ENCODE results near the gene DCC. TPM values are rescaled to one million over a fixed set of nuclear protein-coding genes. Genes with fewer than 3 reads are reported as not detected.

DCC gene
- total RNA-seq, 1 experiment from 2014 or later: 0.72 TPM

DNA sequence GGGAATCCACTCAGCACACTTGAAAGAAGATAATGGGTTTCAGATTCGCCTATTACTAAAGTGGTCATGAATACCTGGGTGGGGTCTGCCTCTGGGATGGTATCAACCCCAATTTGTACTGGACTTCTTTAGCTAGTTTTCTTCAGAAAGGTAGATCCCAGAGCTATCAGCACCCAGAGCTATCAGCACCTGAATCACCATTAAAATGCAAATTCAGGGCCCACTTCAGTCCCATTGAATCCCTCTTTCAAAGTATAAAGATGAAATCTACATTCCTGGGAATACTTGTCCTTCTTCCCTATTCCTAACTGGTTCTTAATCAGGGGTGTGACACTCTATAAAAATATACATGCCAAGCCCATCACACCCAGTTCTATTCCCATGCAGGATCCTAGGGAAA is 914.3 kb downstream of the DCC start (continued):
- TF ChIP-seq, protein P1, sequence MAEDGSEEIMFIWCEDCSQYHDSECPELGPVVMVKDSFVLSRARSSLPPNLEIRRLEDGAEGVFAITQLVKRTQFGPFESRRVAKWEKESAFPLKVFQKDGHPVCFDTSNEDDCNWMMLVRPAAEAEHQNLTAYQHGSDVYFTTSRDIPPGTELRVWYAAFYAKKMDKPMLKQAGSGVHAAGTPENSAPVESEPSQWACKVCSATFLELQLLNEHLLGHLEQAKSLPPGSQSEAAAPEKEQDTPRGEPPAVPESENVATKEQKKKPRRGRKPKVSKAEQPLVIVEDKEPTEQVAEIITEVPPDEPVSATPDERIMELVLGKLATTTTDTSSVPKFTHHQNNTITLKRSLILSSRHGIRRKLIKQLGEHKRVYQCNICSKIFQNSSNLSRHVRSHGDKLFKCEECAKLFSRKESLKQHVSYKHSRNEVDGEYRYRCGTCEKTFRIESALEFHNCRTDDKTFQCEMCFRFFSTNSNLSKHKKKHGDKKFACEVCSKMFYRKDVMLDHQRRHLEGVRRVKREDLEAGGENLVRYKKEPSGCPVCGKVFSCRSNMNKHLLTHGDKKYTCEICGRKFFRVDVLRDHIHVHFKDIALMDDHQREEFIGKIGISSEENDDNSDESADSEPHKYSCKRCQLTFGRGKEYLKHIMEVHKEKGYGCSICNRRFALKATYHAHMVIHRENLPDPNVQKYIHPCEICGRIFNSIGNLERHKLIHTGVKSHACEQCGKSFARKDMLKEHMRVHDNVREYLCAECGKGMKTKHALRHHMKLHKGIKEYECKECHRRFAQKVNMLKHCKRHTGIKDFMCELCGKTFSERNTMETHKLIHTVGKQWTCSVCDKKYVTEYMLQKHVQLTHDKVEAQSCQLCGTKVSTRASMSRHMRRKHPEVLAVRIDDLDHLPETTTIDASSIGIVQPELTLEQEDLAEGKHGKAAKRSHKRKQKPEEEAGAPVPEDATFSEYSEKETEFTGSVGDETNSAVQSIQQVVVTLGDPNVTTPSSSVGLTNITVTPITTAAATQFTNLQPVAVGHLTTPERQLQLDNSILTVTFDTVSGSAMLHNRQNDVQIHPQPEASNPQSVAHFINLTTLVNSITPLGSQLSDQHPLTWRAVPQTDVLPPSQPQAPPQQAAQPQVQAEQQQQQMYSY (CRISPR knock-in tag; IDR thresholded peaks at IDR 0.05): no peak
- no peak for TF ChIP-seq OVOL2 (CRISPR knock-in tag; IDR thresholded peaks at IDR 0.05; ENCODE audit: borderline replicate concordance)
- TF ChIP-seq, protein P2, sequence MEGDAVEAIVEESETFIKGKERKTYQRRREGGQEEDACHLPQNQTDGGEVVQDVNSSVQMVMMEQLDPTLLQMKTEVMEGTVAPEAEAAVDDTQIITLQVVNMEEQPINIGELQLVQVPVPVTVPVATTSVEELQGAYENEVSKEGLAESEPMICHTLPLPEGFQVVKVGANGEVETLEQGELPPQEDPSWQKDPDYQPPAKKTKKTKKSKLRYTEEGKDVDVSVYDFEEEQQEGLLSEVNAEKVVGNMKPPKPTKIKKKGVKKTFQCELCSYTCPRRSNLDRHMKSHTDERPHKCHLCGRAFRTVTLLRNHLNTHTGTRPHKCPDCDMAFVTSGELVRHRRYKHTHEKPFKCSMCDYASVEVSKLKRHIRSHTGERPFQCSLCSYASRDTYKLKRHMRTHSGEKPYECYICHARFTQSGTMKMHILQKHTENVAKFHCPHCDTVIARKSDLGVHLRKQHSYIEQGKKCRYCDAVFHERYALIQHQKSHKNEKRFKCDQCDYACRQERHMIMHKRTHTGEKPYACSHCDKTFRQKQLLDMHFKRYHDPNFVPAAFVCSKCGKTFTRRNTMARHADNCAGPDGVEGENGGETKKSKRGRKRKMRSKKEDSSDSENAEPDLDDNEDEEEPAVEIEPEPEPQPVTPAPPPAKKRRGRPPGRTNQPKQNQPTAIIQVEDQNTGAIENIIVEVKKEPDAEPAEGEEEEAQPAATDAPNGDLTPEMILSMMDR (IDR thresholded peaks at IDR 0.05): no peak
- TF ChIP-seq, protein P3, sequence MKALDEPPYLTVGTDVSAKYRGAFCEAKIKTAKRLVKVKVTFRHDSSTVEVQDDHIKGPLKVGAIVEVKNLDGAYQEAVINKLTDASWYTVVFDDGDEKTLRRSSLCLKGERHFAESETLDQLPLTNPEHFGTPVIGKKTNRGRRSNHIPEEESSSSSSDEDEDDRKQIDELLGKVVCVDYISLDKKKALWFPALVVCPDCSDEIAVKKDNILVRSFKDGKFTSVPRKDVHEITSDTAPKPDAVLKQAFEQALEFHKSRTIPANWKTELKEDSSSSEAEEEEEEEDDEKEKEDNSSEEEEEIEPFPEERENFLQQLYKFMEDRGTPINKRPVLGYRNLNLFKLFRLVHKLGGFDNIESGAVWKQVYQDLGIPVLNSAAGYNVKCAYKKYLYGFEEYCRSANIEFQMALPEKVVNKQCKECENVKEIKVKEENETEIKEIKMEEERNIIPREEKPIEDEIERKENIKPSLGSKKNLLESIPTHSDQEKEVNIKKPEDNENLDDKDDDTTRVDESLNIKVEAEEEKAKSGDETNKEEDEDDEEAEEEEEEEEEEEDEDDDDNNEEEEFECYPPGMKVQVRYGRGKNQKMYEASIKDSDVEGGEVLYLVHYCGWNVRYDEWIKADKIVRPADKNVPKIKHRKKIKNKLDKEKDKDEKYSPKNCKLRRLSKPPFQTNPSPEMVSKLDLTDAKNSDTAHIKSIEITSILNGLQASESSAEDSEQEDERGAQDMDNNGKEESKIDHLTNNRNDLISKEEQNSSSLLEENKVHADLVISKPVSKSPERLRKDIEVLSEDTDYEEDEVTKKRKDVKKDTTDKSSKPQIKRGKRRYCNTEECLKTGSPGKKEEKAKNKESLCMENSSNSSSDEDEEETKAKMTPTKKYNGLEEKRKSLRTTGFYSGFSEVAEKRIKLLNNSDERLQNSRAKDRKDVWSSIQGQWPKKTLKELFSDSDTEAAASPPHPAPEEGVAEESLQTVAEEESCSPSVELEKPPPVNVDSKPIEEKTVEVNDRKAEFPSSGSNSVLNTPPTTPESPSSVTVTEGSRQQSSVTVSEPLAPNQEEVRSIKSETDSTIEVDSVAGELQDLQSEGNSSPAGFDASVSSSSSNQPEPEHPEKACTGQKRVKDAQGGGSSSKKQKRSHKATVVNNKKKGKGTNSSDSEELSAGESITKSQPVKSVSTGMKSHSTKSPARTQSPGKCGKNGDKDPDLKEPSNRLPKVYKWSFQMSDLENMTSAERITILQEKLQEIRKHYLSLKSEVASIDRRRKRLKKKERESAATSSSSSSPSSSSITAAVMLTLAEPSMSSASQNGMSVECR (CRISPR knock-in tag; IDR thresholded peaks at IDR 0.05; ENCODE audit: borderline replicate concordance): no peak
- no peak for TF ChIP-seq CREB1 (CRISPR knock-in tag; IDR thresholded peaks at IDR 0.05)
- no peak for TF ChIP-seq PRRX2 (CRISPR knock-in tag; IDR thresholded peaks at IDR 0.05)
- TF ChIP-seq, protein P4, sequence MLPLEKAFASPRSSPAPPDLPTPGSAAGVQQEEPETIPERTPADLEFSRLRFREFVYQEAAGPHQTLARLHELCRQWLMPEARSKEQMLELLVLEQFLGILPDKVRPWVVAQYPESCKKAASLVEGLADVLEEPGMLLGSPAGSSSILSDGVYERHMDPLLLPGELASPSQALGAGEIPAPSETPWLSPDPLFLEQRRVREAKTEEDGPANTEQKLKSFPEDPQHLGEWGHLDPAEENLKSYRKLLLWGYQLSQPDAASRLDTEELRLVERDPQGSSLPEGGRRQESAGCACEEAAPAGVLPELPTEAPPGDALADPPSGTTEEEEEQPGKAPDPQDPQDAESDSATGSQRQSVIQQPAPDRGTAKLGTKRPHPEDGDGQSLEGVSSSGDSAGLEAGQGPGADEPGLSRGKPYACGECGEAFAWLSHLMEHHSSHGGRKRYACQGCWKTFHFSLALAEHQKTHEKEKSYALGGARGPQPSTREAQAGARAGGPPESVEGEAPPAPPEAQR (CRISPR knock-in tag; IDR thresholded peaks at IDR 0.05): no peak
- TF ChIP-seq, protein P5, sequence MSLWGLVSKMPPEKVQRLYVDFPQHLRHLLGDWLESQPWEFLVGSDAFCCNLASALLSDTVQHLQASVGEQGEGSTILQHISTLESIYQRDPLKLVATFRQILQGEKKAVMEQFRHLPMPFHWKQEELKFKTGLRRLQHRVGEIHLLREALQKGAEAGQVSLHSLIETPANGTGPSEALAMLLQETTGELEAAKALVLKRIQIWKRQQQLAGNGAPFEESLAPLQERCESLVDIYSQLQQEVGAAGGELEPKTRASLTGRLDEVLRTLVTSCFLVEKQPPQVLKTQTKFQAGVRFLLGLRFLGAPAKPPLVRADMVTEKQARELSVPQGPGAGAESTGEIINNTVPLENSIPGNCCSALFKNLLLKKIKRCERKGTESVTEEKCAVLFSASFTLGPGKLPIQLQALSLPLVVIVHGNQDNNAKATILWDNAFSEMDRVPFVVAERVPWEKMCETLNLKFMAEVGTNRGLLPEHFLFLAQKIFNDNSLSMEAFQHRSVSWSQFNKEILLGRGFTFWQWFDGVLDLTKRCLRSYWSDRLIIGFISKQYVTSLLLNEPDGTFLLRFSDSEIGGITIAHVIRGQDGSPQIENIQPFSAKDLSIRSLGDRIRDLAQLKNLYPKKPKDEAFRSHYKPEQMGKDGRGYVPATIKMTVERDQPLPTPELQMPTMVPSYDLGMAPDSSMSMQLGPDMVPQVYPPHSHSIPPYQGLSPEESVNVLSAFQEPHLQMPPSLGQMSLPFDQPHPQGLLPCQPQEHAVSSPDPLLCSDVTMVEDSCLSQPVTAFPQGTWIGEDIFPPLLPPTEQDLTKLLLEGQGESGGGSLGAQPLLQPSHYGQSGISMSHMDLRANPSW (CRISPR knock-in tag; conservative IDR thresholded peaks at IDR 0.05; ENCODE audit: low read depth): no peak
- TF ChIP-seq TEAD1 (CRISPR knock-in tag; IDR thresholded peaks at IDR 0.05): no peak
- TF ChIP-seq, protein P6, sequence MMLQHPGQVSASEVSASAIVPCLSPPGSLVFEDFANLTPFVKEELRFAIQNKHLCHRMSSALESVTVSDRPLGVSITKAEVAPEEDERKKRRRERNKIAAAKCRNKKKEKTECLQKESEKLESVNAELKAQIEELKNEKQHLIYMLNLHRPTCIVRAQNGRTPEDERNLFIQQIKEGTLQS (CRISPR knock-in tag; conservative IDR thresholded peaks at IDR 0.05): no peak

DNA sequence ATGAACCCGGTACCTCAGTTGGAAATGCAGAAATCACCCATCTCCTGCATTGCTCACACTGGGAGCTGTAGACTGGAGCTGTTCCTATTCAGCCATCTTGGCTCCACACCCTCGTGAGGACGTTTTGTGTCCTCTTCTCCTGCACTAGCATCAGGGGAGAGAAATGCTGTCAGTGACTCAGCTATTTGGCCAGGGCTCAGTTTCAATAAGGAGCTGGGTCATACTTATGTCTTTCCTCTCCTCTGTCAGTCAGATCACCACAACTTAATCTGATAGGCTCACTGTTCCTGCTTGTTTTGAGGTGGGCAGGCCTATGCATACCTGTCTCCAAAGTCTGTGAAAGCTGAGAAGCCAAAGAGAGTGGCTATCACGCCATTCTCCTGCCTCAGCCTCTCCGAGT is 921.2 kb downstream of the DCC start:
- TF ChIP-seq ETV6 (CRISPR knock-in tag; IDR thresholded peaks at IDR 0.05) (no peak), ZNF232 (CRISPR knock-in tag; IDR thresholded peaks at IDR 0.05) (no peak), ATF1 (CRISPR knock-in tag; IDR thresholded peaks at IDR 0.05) (no peak), MXD4 (CRISPR knock-in tag; IDR thresholded peaks at IDR 0.05; ENCODE audit: borderline replicate concordance) (no peak), OVOL2 (CRISPR knock-in tag; IDR thresholded peaks at IDR 0.05; ENCODE audit: borderline replicate concordance) (no peak)
- TF ChIP-seq, protein P7, sequence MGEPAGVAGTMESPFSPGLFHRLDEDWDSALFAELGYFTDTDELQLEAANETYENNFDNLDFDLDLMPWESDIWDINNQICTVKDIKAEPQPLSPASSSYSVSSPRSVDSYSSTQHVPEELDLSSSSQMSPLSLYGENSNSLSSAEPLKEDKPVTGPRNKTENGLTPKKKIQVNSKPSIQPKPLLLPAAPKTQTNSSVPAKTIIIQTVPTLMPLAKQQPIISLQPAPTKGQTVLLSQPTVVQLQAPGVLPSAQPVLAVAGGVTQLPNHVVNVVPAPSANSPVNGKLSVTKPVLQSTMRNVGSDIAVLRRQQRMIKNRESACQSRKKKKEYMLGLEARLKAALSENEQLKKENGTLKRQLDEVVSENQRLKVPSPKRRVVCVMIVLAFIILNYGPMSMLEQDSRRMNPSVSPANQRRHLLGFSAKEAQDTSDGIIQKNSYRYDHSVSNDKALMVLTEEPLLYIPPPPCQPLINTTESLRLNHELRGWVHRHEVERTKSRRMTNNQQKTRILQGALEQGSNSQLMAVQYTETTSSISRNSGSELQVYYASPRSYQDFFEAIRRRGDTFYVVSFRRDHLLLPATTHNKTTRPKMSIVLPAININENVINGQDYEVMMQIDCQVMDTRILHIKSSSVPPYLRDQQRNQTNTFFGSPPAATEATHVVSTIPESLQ (CRISPR knock-in tag; IDR thresholded peaks at IDR 0.05): no peak
- TF ChIP-seq, protein P2 (IDR thresholded peaks at IDR 0.05): no peak
- TF ChIP-seq, protein P6 (CRISPR knock-in tag; conservative IDR thresholded peaks at IDR 0.05): no peak
- no peak overlapping the region for H3K4me3 Mint-ChIP-seq
- H3K27me3 Mint-ChIP-seq (ENCODE audit: low read depth): no peaks in the 10 kb centered on the region
- peaks cover 44% of the 10 kb centered on the region for H3K9me3 Mint-ChIP-seq
- ATAC-seq (no peak), DNase-seq (ENCODE audit: low spot score) (no peak)
- CTCF ChIA-PET: no interaction called here
- peaks cover 18% of the 10 kb centered on the region for H3K36me3 Mint-ChIP-seq
- H3K27ac Mint-ChIP-seq: no peak overlapping the region
- no peaks in the 10 kb centered on the region for H3K4me1 Mint-ChIP-seq
- POLR2A ChIA-PET: no interaction called here
